CD4-positive, CD25-positive, alpha-beta regulatory T cell (primary cell): ENCODE results near the gene COX7A2L. TPM values are rescaled to one million over a fixed set of nuclear protein-coding genes. Genes with fewer than 3 reads are reported as not detected.
"Not testable (repeated sequence)": the region's sequence is repeated elsewhere in the genome, so short reads cannot be mapped to it uniquely, and the experiment has no call there.

Source experiments
- ATAC-seq, 2 donors: fragments of 150-1000 bp; cut with Tn5 transposase; one replicate each; pipeline ENCODE4 v1.10.0; 2021; ENCODE audit warnings: low read depth in 2 of 2, moderate number of reproducible peaks in 2 of 2, moderate library complexity in 1 of 2
- DNase-seq, 3 donors: peaks; one replicate each; pipeline versions ENCODE4 v3.0.0 to v3.0.0-alpha.2; 2012 to 2022; ENCODE audit warnings: mixed read lengths in 1 of 3
- H3K27ac ChIP-seq: one replicate; pipeline ENCODE4 v1.7.0; 2013; ENCODE audit warnings: mild to moderate bottlenecking, low read length; ENCODE audit not compliant: insufficient read depth, poor library complexity, severe bottlenecking
- H3K27me3 ChIP-seq: one replicate; pipeline ENCODE4 v1.7.0; 2013; ENCODE audit warnings: low read length; ENCODE audit not compliant: control insufficient read depth, insufficient read depth
- H3K36me3 ChIP-seq: one replicate; pipeline ENCODE4 v1.7.0; 2013; ENCODE audit warnings: mild to moderate bottlenecking, low read length, moderate library complexity; ENCODE audit not compliant: control insufficient read depth, insufficient read depth
- H3K4me1 ChIP-seq: 2 replicates; pipeline ENCODE4 v1.7.0; 2013; ENCODE audit warnings: mild to moderate bottlenecking, low read length; ENCODE audit not compliant: insufficient read depth, control insufficient read depth, poor library complexity, severe bottlenecking
- H3K4me3 ChIP-seq: one replicate; pipeline ENCODE4 v1.7.0; 2013; ENCODE audit warnings: low read depth, mild to moderate bottlenecking, low read length, moderate library complexity
- H3K9me3 ChIP-seq, 2 experiments: 1 replicate in 1 of 2; 2 replicates in 1 of 2; pipeline ENCODE4 v1.7.0; 2013; ENCODE audit warnings: low read length in 2 of 2, mild to moderate bottlenecking in 1 of 2, moderate library complexity in 1 of 2; ENCODE audit not compliant: control insufficient read depth in 2 of 2
- H3K27ac Mint-ChIP-seq, 3 donors: one replicate each; pipeline ENCODE4 v1.8.0; 2020 to 2022; ENCODE audit warnings: mild to moderate bottlenecking in 3 of 3, mixed read lengths in 3 of 3, moderate library complexity in 2 of 3
- H3K27me3 Mint-ChIP-seq: one replicate; pipeline ENCODE4 v1.8.0; 2022; ENCODE audit warnings: mild to moderate bottlenecking, mixed read lengths
- H3K36me3 Mint-ChIP-seq: one replicate; pipeline ENCODE4 v1.8.0; 2020; ENCODE audit warnings: mixed read lengths
- H3K4me1 Mint-ChIP-seq, 4 donors: one replicate each; pipeline ENCODE4 v1.8.0; 2020 to 2022; ENCODE audit warnings: mixed read lengths in 4 of 4, mild to moderate bottlenecking in 1 of 4
- H3K4me3 Mint-ChIP-seq, 4 donors: one replicate each; pipeline ENCODE4 v1.8.0; 2020 to 2022; ENCODE audit warnings: mild to moderate bottlenecking in 4 of 4, mixed read lengths in 4 of 4, moderate library complexity in 3 of 4
- H3K9me3 Mint-ChIP-seq, 7 donors: one replicate each; pipeline ENCODE4 v1.8.0; 2020 to 2022; ENCODE audit warnings: mixed read lengths in 7 of 7, mild to moderate bottlenecking in 3 of 7, moderate library complexity in 2 of 7
- polyA plus RNA-seq, 4 donors: library from polyadenylated mRNA; unstranded; fragments of 300-500 nt; fragmentation: Illumina TruSeq; gene quantifications; one replicate each; pipeline ENCODE4 v1.2.3, GENCODE V29; 2021
- total RNA-seq: library from RNA; stranded (reverse); gene quantifications from one replicate; pipeline ENCODE4 v1.2.3, GENCODE V29; 2022

The COX7A2L gene
- total and polyA plus RNA-seq, 5 donors from 2014 or later: 57.2 to 214 (median 191) TPM

- no peak overlapping the region for H3K4me3 ChIP-seq
- no peaks in the 10 kb centered on the region for H3K9me3 ChIP-seq
- H3K36me3 ChIP-seq: peaks cover 49% of the 10 kb centered on the region
- no peak for DNase-seq
- no peak overlapping the region for H3K27ac ChIP-seq
- no peaks in the 10 kb centered on the region for H3K27me3 ChIP-seq
- ATAC-seq: no peak
- peaks cover 0 to 6% (median 0%) of the 10 kb centered on the region in 7 donors for H3K9me3 Mint-ChIP-seq
- peak overlapping the region; percentile 53 to 72 (median 64) for H3K27ac Mint-ChIP-seq
- H3K4me3 Mint-ChIP-seq: no peak overlapping the region
- H3K4me1 Mint-ChIP-seq: peaks cover 5 to 17% (median 8%) of the 10 kb centered on the region in 4 donors
- H3K4me1 ChIP-seq: no peaks in the 10 kb centered on the region
- peaks cover 66% of the 10 kb centered on the region for H3K36me3 Mint-ChIP-seq
- no peaks in the 10 kb centered on the region for H3K27me3 Mint-ChIP-seq
Observed at GRCh38 chr2:42336361-42336965, 24.6 kb downstream of the COX7A2L start.

DNA sequence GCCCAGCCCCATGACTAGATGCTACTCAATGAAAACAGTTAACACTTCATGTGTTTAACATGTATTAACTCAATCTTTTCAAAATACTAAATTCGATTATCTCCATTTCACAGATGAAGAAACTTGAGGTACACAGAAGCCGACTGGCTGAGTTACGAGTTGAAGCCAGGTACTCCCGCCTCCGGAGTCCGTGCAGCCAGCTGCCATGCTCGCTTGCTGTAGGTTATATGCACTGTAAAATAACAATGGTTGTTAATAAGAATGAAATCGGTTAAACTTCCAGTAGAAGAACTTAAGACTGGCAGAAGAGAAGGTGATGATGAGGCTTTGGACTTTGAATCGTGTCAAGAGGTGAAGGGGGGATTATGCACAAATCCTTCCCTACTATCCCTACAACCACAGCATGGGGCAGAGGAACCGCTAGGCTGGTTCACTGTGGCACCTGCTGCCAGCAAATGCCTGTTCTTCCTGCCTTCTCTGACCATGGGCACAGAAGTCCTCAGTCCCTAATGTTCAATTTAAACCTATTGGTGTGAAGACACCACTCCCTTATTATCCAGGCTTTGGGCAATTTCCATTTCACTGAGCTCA is 25.4 kb downstream of the COX7A2L start:
- no peaks in the 10 kb centered on the region for H3K27me3 ChIP-seq
- no peak overlapping the region for H3K27ac ChIP-seq
- peaks cover 54% of the 10 kb centered on the region for H3K36me3 ChIP-seq
- Mint-ChIP-seq H3K36me3 (peaks cover 66% of the 10 kb centered on the region), H3K27me3 (no peaks in the 10 kb centered on the region), H3K4me1 (peaks cover 5 to 10% (median 8%) of the 10 kb centered on the region in 4 donors), H3K27ac (peak overlapping the region; percentile 53 to 72 (median 64)), H3K9me3 (peaks cover 0 to 6% (median 0%) of the 10 kb centered on the region in 7 donors), H3K4me3 (no peak overlapping the region)
- no peak overlapping the region for H3K4me3 ChIP-seq
- no peak for ATAC-seq
- H3K4me1 ChIP-seq: no peaks in the 10 kb centered on the region
- H3K9me3 ChIP-seq: no peaks in the 10 kb centered on the region
- no peak for DNase-seq

GRCh38 chr2:42334865-42335264 is 26.2 kb downstream of the COX7A2L start:
- not testable (repeated sequence) for DNase-seq, ATAC-seq, H3K27ac ChIP-seq, H3K4me1 Mint-ChIP-seq, H3K9me3 Mint-ChIP-seq, H3K4me3 Mint-ChIP-seq, H3K27me3 Mint-ChIP-seq, H3K9me3 ChIP-seq, H3K4me1 ChIP-seq, H3K27ac Mint-ChIP-seq, H3K4me3 ChIP-seq, H3K27me3 ChIP-seq
- peaks cover 61% of the 10 kb centered on the region for H3K36me3 ChIP-seq
- peaks cover 60% of the 10 kb centered on the region for H3K36me3 Mint-ChIP-seq

GRCh38 chr2:42334220-42334619 is 26.8 kb downstream of the COX7A2L start:
- Histone ChIP-seq H3K4me3 (no peak overlapping the region), H3K9me3 (no peaks in the 10 kb centered on the region), H3K36me3 (peaks cover 68% of the 10 kb centered on the region), H3K27me3 (no peaks in the 10 kb centered on the region), H3K4me1 (no peaks in the 10 kb centered on the region), H3K27ac (no peak overlapping the region)
- Mint-ChIP-seq H3K4me3 (no peak overlapping the region), H3K9me3 (peaks cover 0 to 4% (median 0%) of the 10 kb centered on the region in 7 donors), H3K4me1 (peaks cover 0 to 7% (median 2%) of the 10 kb centered on the region in 4 donors), H3K27ac (peak overlapping the region in 1 of 3 donors; percentile 58), H3K36me3 (peaks cover 63% of the 10 kb centered on the region), H3K27me3 (no peaks in the 10 kb centered on the region)
- DNase-seq: no peak
- no peak for ATAC-seq

- Histone ChIP-seq H3K4me3 (no peak overlapping the region), H3K4me1 (no peaks in the 10 kb centered on the region), H3K27me3 (no peaks in the 10 kb centered on the region), H3K36me3 (peaks cover 74% of the 10 kb centered on the region), H3K9me3 (no peaks in the 10 kb centered on the region), H3K27ac (no peak overlapping the region)
- peaks cover 64% of the 10 kb centered on the region for H3K36me3 Mint-ChIP-seq
- H3K27me3 Mint-ChIP-seq: no peaks in the 10 kb centered on the region
- no peak for DNase-seq
- ATAC-seq: no peak
- no peak overlapping the region for H3K4me3 Mint-ChIP-seq
- H3K9me3 Mint-ChIP-seq: peaks cover 0 to 4% (median 0%) of the 10 kb centered on the region in 7 donors
- peaks cover 2 to 7% (median 2%) of the 10 kb centered on the region in 4 donors for H3K4me1 Mint-ChIP-seq
- peak overlapping the region in 2 of 3 donors; percentile 58 to 63 for H3K27ac Mint-ChIP-seq
Observed at GRCh38 chr2:42333579-42333978, 27.4 kb downstream of the COX7A2L start.

- no peak for ATAC-seq
- Mint-ChIP-seq H3K4me3 (no peak overlapping the region), H3K36me3 (peaks cover 64% of the 10 kb centered on the region), H3K4me1 (peaks cover 7 to 8% (median 7%) of the 10 kb centered on the region in 4 donors), H3K27me3 (no peaks in the 10 kb centered on the region), H3K9me3 (peaks cover 0 to 2% (median 0%) of the 10 kb centered on the region in 7 donors), H3K27ac (peak overlapping the region in 1 of 3 donors; percentile 65)
- Histone ChIP-seq H3K36me3 (peaks cover 82% of the 10 kb centered on the region), H3K4me1 (no peaks in the 10 kb centered on the region), H3K9me3 (no peaks in the 10 kb centered on the region), H3K27ac (no peak overlapping the region), H3K27me3 (no peaks in the 10 kb centered on the region), H3K4me3 (no peak overlapping the region)
- no peak for DNase-seq
Observed at GRCh38 chr2:42332575-42332974, 28.4 kb downstream of the COX7A2L start.

DNA sequence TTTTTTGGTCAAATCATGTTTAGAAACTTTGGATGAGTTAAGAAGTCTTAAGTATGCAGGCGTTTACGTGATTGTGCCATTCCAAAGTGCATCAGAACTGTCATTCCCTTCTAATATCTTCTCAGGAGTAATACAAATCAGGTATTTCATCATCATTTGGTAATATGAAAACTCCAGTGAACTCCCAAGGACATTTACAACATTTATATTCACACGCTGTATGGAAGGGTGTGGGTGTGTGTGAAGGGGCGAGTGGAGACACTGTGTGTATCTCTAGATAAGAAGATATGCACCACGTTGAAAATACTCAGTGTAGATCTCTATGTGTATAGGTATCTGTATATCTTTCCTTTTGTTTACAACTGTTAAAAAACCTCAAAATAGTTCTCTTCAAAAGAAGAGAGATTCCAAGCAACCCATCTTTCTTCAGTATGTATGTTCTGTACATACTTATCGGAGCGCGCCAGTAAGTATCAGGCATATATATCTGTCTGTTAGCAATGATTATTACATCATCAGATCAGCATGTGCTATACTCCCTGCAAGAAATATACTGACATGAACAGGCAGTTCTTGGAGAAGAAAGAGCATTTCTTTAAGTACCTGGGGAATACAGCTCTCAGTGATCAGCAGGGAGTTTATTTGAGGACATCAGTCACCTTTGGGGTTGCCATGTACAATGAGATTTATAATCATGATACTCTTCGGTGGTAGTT is 29.3 kb downstream of the COX7A2L start:
- Histone ChIP-seq H3K4me3 (no peak overlapping the region), H3K4me1 (no peaks in the 10 kb centered on the region), H3K36me3 (peaks cover 87% of the 10 kb centered on the region), H3K27ac (no peak overlapping the region), H3K27me3 (no peaks in the 10 kb centered on the region), H3K9me3 (no peaks in the 10 kb centered on the region)
- Mint-ChIP-seq H3K36me3 (peaks cover 66% of the 10 kb centered on the region), H3K9me3 (no peaks in the 10 kb centered on the region), H3K27ac (no peak overlapping the region), H3K4me1 (peaks cover 7 to 15% (median 10%) of the 10 kb centered on the region in 4 donors), H3K4me3 (no peak overlapping the region), H3K27me3 (no peaks in the 10 kb centered on the region)
- no peak for DNase-seq
- no peak for ATAC-seq
